HG03460 (cell line): ENCODE measurements around the gene CHL1.

Source experiments
- ATAC-seq: cut with Tn5 transposase; IDR thresholded peaks from one replicate; pipeline ENCODE4 v1.9.1; 2021; ENCODE audit not compliant: unreplicated experiment

CHL1 gene

DNA sequence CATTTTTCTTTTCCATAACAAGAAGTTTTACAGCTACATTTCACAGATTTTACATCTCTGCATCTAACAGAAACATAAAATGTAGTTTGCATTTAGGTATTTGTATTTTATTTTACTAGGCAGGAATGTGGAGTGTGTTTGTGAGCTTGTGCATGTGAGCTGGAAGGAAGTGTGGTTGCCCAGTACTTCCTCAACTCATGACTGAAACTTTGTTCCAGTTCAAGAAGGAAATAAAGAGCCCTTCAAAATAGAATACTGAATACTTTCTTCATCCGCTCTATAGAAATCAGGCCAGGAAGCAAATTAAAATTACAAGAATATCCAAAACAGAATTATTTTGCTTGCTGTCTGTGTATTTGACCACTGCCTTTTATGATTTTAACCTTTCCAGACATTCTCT, 81.3 kb downstream of the CHL1 start:
- ATAC-seq, result peak; percentile 22

- ATAC-seq, result peak; percentile 77
Measured at GRCh38 chr3:278300-279064, 81.9 kb downstream of the CHL1 start.

- ATAC-seq, result no peak
Measured at GRCh38 chr3:279325-279724, 82.8 kb downstream of the CHL1 start.

DNA sequence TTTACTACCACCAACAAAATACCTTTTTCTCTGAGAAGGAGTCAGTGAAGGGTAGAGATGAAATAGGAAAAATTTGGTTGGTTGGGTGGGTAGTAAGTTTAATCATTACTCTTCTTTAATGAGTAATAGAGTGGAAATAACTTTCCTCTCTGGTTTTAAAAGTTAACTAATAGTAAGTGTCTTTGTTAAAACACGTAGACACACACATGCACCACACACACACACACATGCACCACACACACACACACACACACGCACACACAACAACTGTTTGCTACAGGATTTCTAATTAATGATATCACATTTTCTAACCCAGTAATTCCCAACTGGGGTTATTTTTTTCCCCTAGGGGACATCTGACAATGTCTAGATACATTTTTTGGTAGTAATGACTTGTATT, 84.1 kb downstream of the CHL1 start:
- ATAC-seq, result peak; percentile 27

DNA sequence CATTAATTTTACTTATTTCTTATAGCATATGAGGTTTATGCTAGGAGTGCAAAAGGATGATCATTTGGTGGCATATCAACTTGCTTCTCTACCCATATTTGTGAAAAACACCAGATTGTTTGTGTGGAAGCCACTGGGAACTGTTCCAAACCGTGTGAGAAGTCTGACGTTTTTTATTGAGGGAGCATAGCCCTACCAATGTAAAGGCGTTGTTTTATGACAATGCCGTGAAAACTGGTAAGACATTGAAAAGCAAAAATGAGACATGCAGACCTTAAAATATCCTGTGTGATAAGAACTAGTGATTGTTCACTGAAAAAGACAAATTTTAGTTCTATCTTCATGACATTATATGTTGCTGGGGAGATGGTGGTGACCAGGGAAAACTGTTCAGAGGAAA, 87.8 kb downstream of the CHL1 start:
- no peak for ATAC-seq

- ATAC-seq, result no peak
Measured at GRCh38 chr3:288417-288816, 91.9 kb downstream of the CHL1 start.

DNA sequence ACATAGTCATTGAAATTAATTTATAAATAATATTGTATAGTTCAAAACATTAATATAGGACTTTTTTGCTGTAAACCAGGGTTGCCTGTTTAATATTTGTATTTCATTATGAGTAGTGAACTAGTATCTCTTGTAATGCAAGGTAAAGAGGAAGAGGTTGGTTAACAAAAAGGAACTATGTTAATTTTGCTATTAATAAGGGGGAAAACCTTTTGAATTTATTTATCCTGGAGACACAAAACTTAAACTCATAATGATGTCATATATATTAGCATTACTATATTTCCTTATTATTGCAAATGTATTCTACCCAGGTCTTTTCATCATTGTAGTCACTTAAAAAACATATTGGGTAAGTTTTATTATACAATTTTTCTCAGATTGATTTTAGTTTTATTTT, 94.5 kb downstream of the CHL1 start:
- no peak for ATAC-seq

DNA sequence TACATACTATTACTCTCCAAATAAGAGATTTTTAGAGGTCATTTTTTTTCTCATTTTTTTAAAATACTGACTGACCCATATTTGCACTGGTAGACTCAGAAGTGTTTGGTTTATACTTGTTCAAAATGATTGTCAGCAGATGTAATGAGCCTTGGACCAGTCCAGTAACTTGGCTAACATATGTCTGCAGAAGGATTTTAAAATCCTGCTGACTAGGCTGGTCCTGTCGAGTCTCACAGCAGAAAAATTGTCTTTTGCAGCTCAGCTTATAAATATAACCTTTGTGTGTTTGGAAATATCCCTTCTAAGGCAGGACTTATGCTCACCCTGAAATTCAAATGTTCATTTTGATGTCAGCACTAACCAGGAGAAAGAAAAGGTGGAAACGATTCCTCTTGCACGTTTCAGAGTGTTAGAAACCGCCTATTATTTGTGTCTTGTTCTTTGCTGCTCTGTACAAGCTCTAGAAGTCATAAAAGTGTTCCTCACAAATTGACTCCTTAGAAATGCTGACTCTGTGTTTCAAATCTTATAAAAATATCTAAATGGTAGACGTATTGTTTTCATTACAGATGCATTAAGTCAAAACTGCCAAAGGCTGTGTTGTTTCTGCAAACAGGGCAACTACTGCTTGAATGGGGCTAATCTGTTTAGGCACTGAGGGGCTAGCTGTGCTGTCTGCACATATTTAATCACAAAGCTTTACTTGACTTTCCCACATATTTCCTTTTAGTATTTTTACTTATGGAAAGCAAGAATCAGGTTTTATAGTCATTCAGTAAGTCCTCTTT, 95.3 kb downstream of the CHL1 start:
- no peak for ATAC-seq

DNA sequence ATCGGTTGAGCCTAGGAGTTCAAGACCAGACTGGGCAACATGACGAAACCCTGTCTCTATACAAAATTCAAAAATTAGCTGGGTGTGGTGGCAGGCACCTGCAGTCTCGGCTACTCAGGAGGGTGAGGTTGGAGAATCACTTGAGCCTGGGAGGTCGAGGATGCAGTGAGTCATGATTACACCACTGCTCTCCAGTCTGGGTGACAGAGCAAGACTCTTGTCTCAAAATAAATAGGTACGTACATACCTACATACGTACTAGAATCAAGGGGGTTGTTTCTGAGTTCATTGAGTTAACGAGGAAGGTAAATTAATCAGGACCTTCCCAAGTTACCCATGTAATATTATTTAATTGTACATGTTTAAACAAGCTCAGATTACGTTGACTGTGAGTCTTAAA, 97.5 kb downstream of the CHL1 start:
- ATAC-seq, result no peak

GRCh38 chr3:294581-294980, 98.0 kb downstream of the CHL1 start:
- no peak for ATAC-seq

- no peak for ATAC-seq
Measured at GRCh38 chr3:295166-295565, 98.6 kb downstream of the CHL1 start.

DNA sequence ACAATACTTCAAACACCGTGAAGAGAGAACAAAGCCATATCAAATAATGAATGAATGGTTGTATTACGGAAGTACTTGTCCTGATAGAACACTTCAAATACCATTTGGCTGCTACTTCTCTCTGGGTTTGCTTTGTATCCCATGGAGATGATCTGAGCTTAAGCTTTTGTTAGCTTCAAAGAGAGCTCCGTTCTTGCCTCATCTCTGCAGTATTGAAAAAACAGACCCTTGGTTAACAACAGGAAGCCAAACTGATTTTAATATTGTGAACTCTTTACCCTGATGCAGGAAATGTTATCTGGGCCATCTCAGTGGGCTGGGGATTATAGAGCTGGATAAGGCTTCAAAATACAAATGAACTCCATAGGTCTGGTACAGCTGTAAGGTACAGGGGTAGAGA, 101.0 kb downstream of the CHL1 start:
- ATAC-seq, result no peak

- peak; percentile 75 for ATAC-seq
Measured at GRCh38 chr3:299590-300301, 103.2 kb downstream of the CHL1 start.

GRCh38 chr3:307182-307581, 110.6 kb downstream of the CHL1 start:
- no peak for ATAC-seq

DNA sequence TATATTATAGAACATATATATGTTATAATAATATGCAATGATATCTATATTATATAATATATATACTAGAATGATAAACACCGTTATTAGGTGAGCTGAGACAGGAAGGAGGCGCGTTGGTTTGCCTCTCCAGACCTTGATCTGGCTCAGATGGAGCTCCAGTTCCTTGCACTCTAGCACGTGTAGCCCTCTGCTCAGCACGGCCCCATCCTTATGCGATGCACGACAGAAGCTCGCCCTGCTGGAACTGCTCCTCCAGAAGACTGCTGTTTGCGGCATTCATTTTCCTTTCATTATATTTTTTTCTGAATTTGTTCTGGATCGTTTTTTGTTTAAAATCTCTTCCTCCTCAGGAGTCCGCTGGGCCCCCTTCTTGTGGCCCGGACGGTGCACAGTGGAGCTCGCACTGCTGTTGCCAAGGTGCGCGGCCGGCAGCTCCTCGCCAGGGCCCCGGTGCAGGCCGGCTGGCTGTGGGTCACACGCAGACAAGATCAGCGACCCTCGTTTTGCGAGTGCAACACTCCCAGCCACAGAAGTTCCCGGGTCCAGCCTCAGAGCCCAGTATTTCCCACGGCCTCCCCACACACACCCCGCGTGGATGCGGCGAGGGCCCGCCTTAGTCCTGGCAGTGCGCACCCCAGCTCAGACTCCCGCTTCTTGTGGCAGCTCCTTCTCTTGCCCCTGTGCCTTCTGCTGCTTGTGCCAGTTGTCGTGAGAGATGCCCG, 112.2 kb downstream of the CHL1 start:
- no peak for ATAC-seq

DNA sequence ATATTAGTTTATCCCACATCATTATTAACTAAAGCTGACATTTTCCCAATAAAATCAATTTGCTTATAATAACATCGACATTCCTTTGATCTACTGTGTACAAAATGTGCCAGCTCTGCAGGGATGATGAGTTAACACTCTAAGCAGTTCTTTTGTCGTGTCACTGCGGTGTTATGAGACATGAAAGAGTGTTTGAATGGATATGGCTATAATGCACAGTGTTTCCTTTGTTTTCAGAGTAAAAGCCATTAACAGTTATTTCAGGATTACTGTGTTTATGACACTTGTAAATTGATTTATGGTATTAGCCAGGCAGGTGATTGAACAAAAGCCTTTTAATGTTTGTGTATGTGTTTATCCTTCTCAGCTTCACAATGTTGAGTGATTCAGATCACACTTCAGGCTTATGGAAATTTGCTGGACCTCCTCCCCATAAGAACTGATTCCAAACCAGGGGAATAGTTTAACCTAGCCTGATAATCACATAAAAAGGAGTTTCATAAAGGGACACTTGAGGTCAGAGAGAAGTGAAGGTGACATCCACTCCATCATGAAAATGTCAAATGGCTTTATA, 115.7 kb downstream of the CHL1 start:
- no peak for ATAC-seq

DNA sequence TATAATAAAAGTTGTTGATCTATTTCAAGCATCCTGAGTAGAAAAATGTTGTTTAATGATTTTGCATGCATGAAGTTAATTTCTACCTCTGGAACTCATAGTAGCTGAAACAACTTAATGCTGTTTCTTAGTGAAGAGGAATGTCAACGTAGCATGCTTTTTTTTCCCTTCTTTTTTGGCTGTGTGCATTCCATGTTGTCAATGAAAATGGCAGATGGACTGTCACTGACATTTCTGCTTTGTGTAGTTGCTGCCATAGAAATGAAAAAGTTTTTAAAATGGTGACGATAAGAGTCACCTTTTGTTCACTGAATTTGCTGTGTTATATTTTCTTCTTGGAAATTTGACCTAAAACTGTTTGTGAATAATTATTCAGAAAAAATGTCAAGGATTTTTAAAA, 116.3 kb downstream of the CHL1 start:
- no peak for ATAC-seq

- ATAC-seq, result no peak
Measured at GRCh38 chr3:317012-317411, 120.4 kb downstream of the CHL1 start.

- no peak for ATAC-seq
Measured at GRCh38 chr3:318903-319302, 122.3 kb downstream of the CHL1 start.

DNA sequence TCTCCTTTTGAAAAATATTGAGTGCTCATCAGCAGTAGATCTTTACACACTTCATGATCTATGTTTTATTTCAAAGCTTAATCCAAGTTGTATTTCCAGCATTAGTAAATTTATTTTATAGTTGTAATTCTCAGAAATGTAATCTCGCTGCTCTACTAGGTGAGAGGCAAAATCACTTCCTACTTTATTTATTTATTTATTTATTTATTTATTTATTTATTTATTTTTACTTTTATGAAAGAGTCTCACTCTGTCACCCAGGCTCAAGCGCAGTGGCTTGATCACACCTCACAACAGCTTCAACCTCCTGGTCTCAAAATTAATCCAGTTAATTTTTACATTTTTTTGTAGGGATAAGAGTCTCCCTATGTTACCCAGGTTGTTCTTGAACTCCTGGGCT, 127.9 kb downstream of the CHL1 start:
- no peak for ATAC-seq

- no peak for ATAC-seq
Measured at GRCh38 chr3:325495-325894, 128.9 kb downstream of the CHL1 start.
